ENCODE data around the gene OCA2.

Gene OCA2

DNA sequence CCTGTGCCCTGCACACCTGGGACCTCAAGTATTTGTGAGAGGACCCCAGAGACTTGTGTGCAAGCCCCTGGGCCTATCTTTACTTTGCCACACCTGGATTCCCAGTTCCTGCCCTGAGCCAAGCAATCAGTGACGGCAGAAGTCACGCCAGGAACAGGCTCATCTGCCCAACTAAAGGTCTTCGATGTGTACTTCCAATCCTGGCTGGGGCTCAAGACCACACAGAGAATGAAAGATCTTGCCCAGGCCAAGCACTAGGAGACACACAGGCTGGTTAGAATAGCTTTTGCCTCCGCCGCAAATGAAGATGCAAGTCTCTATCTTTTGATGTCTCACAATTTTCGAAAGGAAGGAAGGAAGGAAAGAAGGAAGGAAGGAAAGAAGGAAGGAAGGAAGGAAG lies 228.8 kb downstream of the OCA2 start:
- no peaks in the 10 kb centered on the region for H3K27me3 ChIP-seq (ENCODE audit: low read length)
- H3F3A ChIP-seq (ENCODE audit: insufficient read depth) = no peaks in the 10 kb centered on the region
- H3K9me2 ChIP-seq (replicated peaks; ENCODE audit: insufficient read depth, low read length) = no peaks in the 10 kb centered on the region
- H3K9ac ChIP-seq (ENCODE audit: low read length) = no peak overlapping the region
- no peaks in the 10 kb centered on the region for H3K36me3 ChIP-seq (ENCODE audit: low read length)
- H4K20me1 ChIP-seq (ENCODE audit: low read depth, low read length) = no peaks in the 10 kb centered on the region
- TF ChIP-seq, protein P1, sequence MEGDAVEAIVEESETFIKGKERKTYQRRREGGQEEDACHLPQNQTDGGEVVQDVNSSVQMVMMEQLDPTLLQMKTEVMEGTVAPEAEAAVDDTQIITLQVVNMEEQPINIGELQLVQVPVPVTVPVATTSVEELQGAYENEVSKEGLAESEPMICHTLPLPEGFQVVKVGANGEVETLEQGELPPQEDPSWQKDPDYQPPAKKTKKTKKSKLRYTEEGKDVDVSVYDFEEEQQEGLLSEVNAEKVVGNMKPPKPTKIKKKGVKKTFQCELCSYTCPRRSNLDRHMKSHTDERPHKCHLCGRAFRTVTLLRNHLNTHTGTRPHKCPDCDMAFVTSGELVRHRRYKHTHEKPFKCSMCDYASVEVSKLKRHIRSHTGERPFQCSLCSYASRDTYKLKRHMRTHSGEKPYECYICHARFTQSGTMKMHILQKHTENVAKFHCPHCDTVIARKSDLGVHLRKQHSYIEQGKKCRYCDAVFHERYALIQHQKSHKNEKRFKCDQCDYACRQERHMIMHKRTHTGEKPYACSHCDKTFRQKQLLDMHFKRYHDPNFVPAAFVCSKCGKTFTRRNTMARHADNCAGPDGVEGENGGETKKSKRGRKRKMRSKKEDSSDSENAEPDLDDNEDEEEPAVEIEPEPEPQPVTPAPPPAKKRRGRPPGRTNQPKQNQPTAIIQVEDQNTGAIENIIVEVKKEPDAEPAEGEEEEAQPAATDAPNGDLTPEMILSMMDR (IDR thresholded peaks at IDR 0.05; ENCODE audit: insufficient read depth, low read length, poor library complexity, severe bottlenecking) = no peak
- no peak for TF ChIP-seq EZH2phosphoT487 (conservative IDR thresholded peaks at IDR 0.05; ENCODE audit: low read length)
- H3K4me2 ChIP-seq (ENCODE audit: low read depth, low read length, poor library complexity, severe bottlenecking) = no peak overlapping the region
- H3K4me3 ChIP-seq (ENCODE audit: insufficient read depth, low read length, poor library complexity, severe bottlenecking) = no peak overlapping the region
- H3K27ac ChIP-seq (ENCODE audit: low read depth, low read length) = no peak overlapping the region
- no peaks in the 10 kb centered on the region for H3K9me3 ChIP-seq (ENCODE audit: insufficient read depth, low read length)
- H2AFZ ChIP-seq (ENCODE audit: low read depth, low read length, severe bottlenecking) = no peak overlapping the region
- no peaks in the 10 kb centered on the region for H3K79me2 ChIP-seq (ENCODE audit: insufficient read depth, low read length)

DNA sequence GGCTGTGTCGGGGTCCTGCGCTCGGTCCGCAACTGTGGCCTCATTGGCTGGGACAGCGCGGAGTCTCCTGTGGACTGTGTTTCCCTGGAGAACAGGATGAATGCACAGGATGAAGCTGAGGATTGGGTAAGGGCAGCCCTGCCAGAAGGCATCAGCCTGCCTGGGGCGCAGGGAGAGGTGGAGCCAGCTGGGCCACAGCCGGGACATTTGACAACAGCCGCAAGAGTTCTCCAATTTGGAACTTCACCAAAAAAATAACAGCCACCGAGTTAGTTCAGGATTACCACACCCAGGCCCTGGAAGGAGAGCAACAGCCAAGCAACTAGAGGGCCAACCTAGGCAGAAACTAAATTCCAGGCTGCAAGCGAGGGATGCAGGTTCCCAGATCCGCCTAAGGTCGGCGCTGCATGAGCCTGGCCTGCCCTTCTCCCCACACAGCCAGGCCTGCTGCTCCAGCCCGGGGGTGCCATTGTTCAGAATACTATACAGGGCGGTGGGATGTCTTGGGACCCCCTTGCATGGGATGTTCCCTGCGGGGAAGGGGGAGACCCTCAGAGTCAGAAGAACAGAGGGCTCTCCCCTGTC lies 229.3 kb downstream of the OCA2 start:
- Histone ChIP-seq H3K9me2 (replicated peaks; ENCODE audit: insufficient read depth, low read length) (no peaks in the 10 kb centered on the region), H3K27me3 (ENCODE audit: low read length) (no peaks in the 10 kb centered on the region), H3K27ac (ENCODE audit: low read depth, low read length) (no peak overlapping the region), H3K9ac (ENCODE audit: low read length) (no peak overlapping the region), H4K20me1 (ENCODE audit: low read depth, low read length) (no peaks in the 10 kb centered on the region), H3K4me3 (ENCODE audit: insufficient read depth, low read length, poor library complexity, severe bottlenecking) (no peak overlapping the region), H3F3A (ENCODE audit: insufficient read depth) (no peaks in the 10 kb centered on the region), H3K9me3 (ENCODE audit: insufficient read depth, low read length) (no peaks in the 10 kb centered on the region), H3K4me2 (ENCODE audit: low read depth, low read length, poor library complexity, severe bottlenecking) (no peak overlapping the region), H2AFZ (ENCODE audit: low read depth, low read length, severe bottlenecking) (no peak overlapping the region), H3K79me2 (ENCODE audit: insufficient read depth, low read length) (no peaks in the 10 kb centered on the region), H3K36me3 (ENCODE audit: low read length) (no peaks in the 10 kb centered on the region)
- TF ChIP-seq EZH2phosphoT487 (conservative IDR thresholded peaks at IDR 0.05; ENCODE audit: low read length) = no peak
- TF ChIP-seq, protein P1 (IDR thresholded peaks at IDR 0.05; ENCODE audit: insufficient read depth, low read length, poor library complexity, severe bottlenecking) = no peak

DNA sequence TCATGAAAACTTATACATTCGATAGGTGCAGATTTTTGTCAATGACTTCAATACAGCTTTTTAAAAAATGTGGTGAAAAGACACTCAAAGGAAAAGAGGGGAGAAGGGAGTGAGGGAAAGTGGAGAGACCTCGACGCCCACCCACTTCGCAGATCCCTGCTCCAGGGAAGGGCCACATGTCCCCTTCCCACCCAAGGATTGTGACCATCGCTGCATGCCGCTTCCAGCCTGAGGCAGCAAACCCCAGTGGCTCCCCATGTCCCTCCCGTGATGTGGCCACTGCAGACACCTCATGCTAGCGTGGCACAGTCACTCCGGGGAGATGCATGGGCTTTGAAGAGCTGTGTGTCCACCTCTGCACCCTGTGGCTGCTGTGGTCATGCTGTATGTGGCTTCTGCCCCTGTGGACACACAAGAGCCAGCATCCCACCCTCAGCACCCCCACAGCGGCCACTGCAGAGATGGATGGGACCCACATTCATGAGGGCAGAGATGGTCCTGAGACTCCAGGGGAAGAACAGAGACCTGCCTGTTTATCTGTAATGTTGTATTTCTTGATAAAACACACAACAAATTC lies 230.2 kb downstream of the OCA2 start:
- H3K27ac ChIP-seq (ENCODE audit: low read depth, low read length) = no peak overlapping the region
- H3K36me3 ChIP-seq (ENCODE audit: low read length) = no peaks in the 10 kb centered on the region
- no peak overlapping the region for H3K4me3 ChIP-seq (ENCODE audit: insufficient read depth, low read length, poor library complexity, severe bottlenecking)
- no peaks in the 10 kb centered on the region for H3K9me2 ChIP-seq (replicated peaks; ENCODE audit: insufficient read depth, low read length)
- no peak overlapping the region for H2AFZ ChIP-seq (ENCODE audit: low read depth, low read length, severe bottlenecking)
- H3K27me3 ChIP-seq (ENCODE audit: low read length) = no peaks in the 10 kb centered on the region
- H3F3A ChIP-seq (ENCODE audit: insufficient read depth) = no peaks in the 10 kb centered on the region
- TF ChIP-seq EZH2phosphoT487 (conservative IDR thresholded peaks at IDR 0.05; ENCODE audit: low read length) = no peak
- TF ChIP-seq, protein P1 (IDR thresholded peaks at IDR 0.05; ENCODE audit: insufficient read depth, low read length, poor library complexity, severe bottlenecking) = no peak
- H3K9ac ChIP-seq (ENCODE audit: low read length) = no peak overlapping the region
- no peaks in the 10 kb centered on the region for H3K79me2 ChIP-seq (ENCODE audit: insufficient read depth, low read length)
- no peaks in the 10 kb centered on the region for H4K20me1 ChIP-seq (ENCODE audit: low read depth, low read length)
- H3K9me3 ChIP-seq (ENCODE audit: insufficient read depth, low read length) = no peaks in the 10 kb centered on the region
- no peak overlapping the region for H3K4me2 ChIP-seq (ENCODE audit: low read depth, low read length, poor library complexity, severe bottlenecking)
